GM19238 (cell line): Measurements from ENCODE around the gene CEP89.
"Not testable (repeated sequence)": the region's sequence is repeated elsewhere in the genome, so short reads cannot be mapped to it uniquely, and the experiment has no call there.

ENCODE experiments used
- DNase-seq: peaks from one replicate; pipeline ENCODE4 v3.0.0; 2011; ENCODE audit warnings: low spot score; ENCODE audit not compliant: insufficient read length

The CEP89 gene

GRCh38 chr19:32842061-32842460, 129.7 kb downstream of the CEP89 start:
- DNase-seq = no peak

- DNase-seq = no peak
These were observed 134.2 kb downstream of the CEP89 start for GRCh38 chr19:32837531-32837930.

- not testable (repeated sequence) for DNase-seq
These were observed 138.4 kb downstream of the CEP89 start for GRCh38 chr19:32833388-32833787.

GRCh38 chr19:32832825-32833224, 138.9 kb downstream of the CEP89 start:
- not testable (repeated sequence) for DNase-seq

- DNase-seq = not testable (repeated sequence)
These were observed 139.7 kb downstream of the CEP89 start for GRCh38 chr19:32832094-32832493.

GRCh38 chr19:32831611-32832010, 140.1 kb downstream of the CEP89 start:
- DNase-seq = no peak

- DNase-seq = no peak
These were observed 141.3 kb downstream of the CEP89 start for GRCh38 chr19:32830231-32831014.

GRCh38 chr19:32829345-32829896, 142.3 kb downstream of the CEP89 start:
- no peak for DNase-seq

GRCh38 chr19:32828643-32829344, 143.0 kb downstream of the CEP89 start:
- no peak for DNase-seq

- DNase-seq = no peak
These were observed 143.6 kb downstream of the CEP89 start for GRCh38 chr19:32828139-32828538.
